ENCODE results near the gene CACNA2D3. TPM values are rescaled to one million over a fixed set of nuclear protein-coding genes. Genes with fewer than 3 reads are reported as not detected.

Gene CACNA2D3
- total and polyA plus RNA-seq, 4 experiments from 2014 or later, result not detected

- intact Hi-C loops (cut with micrococcal nuclease), result no loop called here
- no peak overlapping the region for H3K4me3 ChIP-seq (ENCODE audit: low read length in 2 of 2)
- POLR2A ChIA-PET (ENCODE audit: partially characterized antibody), result no interaction called here
Measured at GRCh38 chr3:54870423-54870822, 748.1 kb downstream of the CACNA2D3 start.

GRCh38 chr3:54871867-54872266 lies 749.5 kb downstream of the CACNA2D3 start:
- H3K27ac ChIP-seq (ENCODE audit: low read depth, low read length), result no peak overlapping the region
- no peak overlapping the region for H3K4me3 Mint-ChIP-seq
- no peaks in the 10 kb centered on the region for H3K4me1 Mint-ChIP-seq
- H3K27ac Mint-ChIP-seq, result no peak overlapping the region
- no peak overlapping the region for H3K4me3 ChIP-seq (ENCODE audit: low read length in 2 of 2)
- H3K36me3 Mint-ChIP-seq, result no peaks in the 10 kb centered on the region
- H3K4me1 ChIP-seq (ENCODE audit: insufficient read depth, low read length), result no peaks in the 10 kb centered on the region
- no peak for DNase-seq
- intact Hi-C loops (cut with micrococcal nuclease), result no loop called here
- H3K36me3 ChIP-seq (ENCODE audit: insufficient read depth, low read length), result no peaks in the 10 kb centered on the region
- POLR2A ChIA-PET (ENCODE audit: partially characterized antibody), result no interaction called here
- CTCF ChIA-PET (ENCODE audit: partially characterized antibody), result no interaction called here
- H3K9me3 Mint-ChIP-seq, result peaks cover 0 to 9% (median under 1%) of the 10 kb centered on the region in 8 donors
- no peaks in the 10 kb centered on the region for H3K27me3 ChIP-seq (ENCODE audit: insufficient read depth, low read length)
- H3K9me3 ChIP-seq (ENCODE audit: control insufficient read depth in 1 of 2, low read length in 2 of 2), result no peaks in the 10 kb centered on the region
- no peaks in the 10 kb centered on the region for H3K27me3 Mint-ChIP-seq

More at GRCh38 chr3:54870423-54870822, 748.1 kb downstream of the CACNA2D3 start:
- Mint-ChIP-seq H3K9me3 (peaks cover 0 to 5% (median under 1%) of the 10 kb centered on the region in 8 donors), H3K27me3 (peaks cover 0 to 2% of the 10 kb centered on the region in 2 donors), H3K27ac (no peak overlapping the region), H3K4me1 (no peaks in the 10 kb centered on the region), H3K36me3 (no peaks in the 10 kb centered on the region), H3K4me3 (no peak overlapping the region)
- H3K27me3 ChIP-seq (ENCODE audit: insufficient read depth, low read length), result no peaks in the 10 kb centered on the region
- H3K9me3 ChIP-seq (ENCODE audit: control insufficient read depth in 1 of 2, low read length in 2 of 2), result no peaks in the 10 kb centered on the region
- H3K27ac ChIP-seq (ENCODE audit: low read depth, low read length), result no peak overlapping the region
- DNase-seq, result no peak
- H3K4me1 ChIP-seq (ENCODE audit: insufficient read depth, low read length), result no peaks in the 10 kb centered on the region
- CTCF ChIA-PET (ENCODE audit: partially characterized antibody), result no interaction called here
- no peaks in the 10 kb centered on the region for H3K36me3 ChIP-seq (ENCODE audit: insufficient read depth, low read length)

GRCh38 chr3:54873059-54874010 lies 751.0 kb downstream of the CACNA2D3 start:
- Histone ChIP-seq H3K36me3 (ENCODE audit: insufficient read depth, low read length) (no peaks in the 10 kb centered on the region), H3K27me3 (ENCODE audit: insufficient read depth, low read length) (no peaks in the 10 kb centered on the region), H3K4me1 (ENCODE audit: insufficient read depth, low read length) (no peaks in the 10 kb centered on the region), H3K4me3 (ENCODE audit: low read length in 2 of 2) (no peak overlapping the region), H3K27ac (ENCODE audit: low read depth, low read length) (no peak overlapping the region), H3K9me3 (ENCODE audit: control insufficient read depth in 1 of 2, low read length in 2 of 2) (no peaks in the 10 kb centered on the region)
- Mint-ChIP-seq H3K4me3 (no peak overlapping the region), H3K27ac (no peak overlapping the region), H3K36me3 (no peaks in the 10 kb centered on the region), H3K4me1 (no peaks in the 10 kb centered on the region), H3K27me3 (no peaks in the 10 kb centered on the region), H3K9me3 (peaks cover 0 to 10% (median 1%) of the 10 kb centered on the region in 8 donors)
- no peak for DNase-seq
- POLR2A ChIA-PET (ENCODE audit: partially characterized antibody), result no interaction called here
- CTCF ChIA-PET (ENCODE audit: partially characterized antibody), result no interaction called here
- intact Hi-C loops (cut with micrococcal nuclease), result no loop called here

GRCh38 chr3:54874816-54875556 lies 752.6 kb downstream of the CACNA2D3 start:
- no peak overlapping the region for H3K4me3 Mint-ChIP-seq
- Histone ChIP-seq H3K9me3 (ENCODE audit: control insufficient read depth in 1 of 2, low read length in 2 of 2) (no peaks in the 10 kb centered on the region), H3K27me3 (ENCODE audit: insufficient read depth, low read length) (no peaks in the 10 kb centered on the region), H3K27ac (ENCODE audit: low read depth, low read length) (no peak overlapping the region), H3K4me1 (ENCODE audit: insufficient read depth, low read length) (no peaks in the 10 kb centered on the region), H3K36me3 (ENCODE audit: insufficient read depth, low read length) (no peaks in the 10 kb centered on the region), H3K4me3 (ENCODE audit: low read length in 2 of 2) (no peak overlapping the region)
- peaks cover 0 to 10% (median 2%) of the 10 kb centered on the region in 8 donors for H3K9me3 Mint-ChIP-seq
- intact Hi-C loops (cut with micrococcal nuclease), result no loop called here
- H3K36me3 Mint-ChIP-seq, result no peaks in the 10 kb centered on the region
- ChIA-PET POLR2A (ENCODE audit: partially characterized antibody) (no interaction called here), CTCF (ENCODE audit: partially characterized antibody) (no interaction called here)
- no peaks in the 10 kb centered on the region for H3K4me1 Mint-ChIP-seq
- H3K27me3 Mint-ChIP-seq, result no peaks in the 10 kb centered on the region
- H3K27ac Mint-ChIP-seq, result no peak overlapping the region
- no peak for DNase-seq

GRCh38 chr3:54875596-54876268 lies 753.4 kb downstream of the CACNA2D3 start:
- Histone ChIP-seq H3K27me3 (ENCODE audit: insufficient read depth, low read length) (no peaks in the 10 kb centered on the region), H3K9me3 (ENCODE audit: control insufficient read depth in 1 of 2, low read length in 2 of 2) (no peaks in the 10 kb centered on the region), H3K36me3 (ENCODE audit: insufficient read depth, low read length) (no peaks in the 10 kb centered on the region), H3K27ac (ENCODE audit: low read depth, low read length) (no peak overlapping the region), H3K4me3 (ENCODE audit: low read length in 2 of 2) (no peak overlapping the region), H3K4me1 (ENCODE audit: insufficient read depth, low read length) (no peaks in the 10 kb centered on the region)
- CTCF ChIA-PET (ENCODE audit: partially characterized antibody), result no interaction called here
- Mint-ChIP-seq H3K27ac (no peak overlapping the region), H3K4me3 (no peak overlapping the region), H3K9me3 (peaks cover 0 to 10% (median 1%) of the 10 kb centered on the region in 8 donors), H3K4me1 (no peaks in the 10 kb centered on the region), H3K27me3 (no peaks in the 10 kb centered on the region), H3K36me3 (no peaks in the 10 kb centered on the region)
- intact Hi-C loops (cut with micrococcal nuclease), result no loop called here
- POLR2A ChIA-PET (ENCODE audit: partially characterized antibody), result no interaction called here
- no peak for DNase-seq

- DNase-seq, result no peak
- Mint-ChIP-seq H3K4me1 (no peaks in the 10 kb centered on the region), H3K9me3 (peaks cover 0 to 10% (median 1%) of the 10 kb centered on the region in 8 donors), H3K4me3 (no peak overlapping the region), H3K36me3 (no peaks in the 10 kb centered on the region), H3K27me3 (no peaks in the 10 kb centered on the region), H3K27ac (no peak overlapping the region)
- intact Hi-C loops (cut with micrococcal nuclease), result no loop called here
- Histone ChIP-seq H3K4me1 (ENCODE audit: insufficient read depth, low read length) (no peaks in the 10 kb centered on the region), H3K27me3 (ENCODE audit: insufficient read depth, low read length) (no peaks in the 10 kb centered on the region), H3K36me3 (ENCODE audit: insufficient read depth, low read length) (no peaks in the 10 kb centered on the region), H3K27ac (ENCODE audit: low read depth, low read length) (no peak overlapping the region), H3K9me3 (ENCODE audit: control insufficient read depth in 1 of 2, low read length in 2 of 2) (no peaks in the 10 kb centered on the region), H3K4me3 (ENCODE audit: low read length in 2 of 2) (no peak overlapping the region)
- ChIA-PET POLR2A (ENCODE audit: partially characterized antibody) (no interaction called here), CTCF (ENCODE audit: partially characterized antibody) (no interaction called here)
Measured at GRCh38 chr3:54876694-54877093, 754.3 kb downstream of the CACNA2D3 start.

- H3K4me1 Mint-ChIP-seq, result no peaks in the 10 kb centered on the region
- ChIA-PET POLR2A (ENCODE audit: partially characterized antibody) (no interaction called here), CTCF (ENCODE audit: partially characterized antibody) (no interaction called here)
- intact Hi-C loops (cut with micrococcal nuclease), result no loop called here
- H3K9me3 Mint-ChIP-seq, result peaks cover 0 to 10% (median 3%) of the 10 kb centered on the region in 8 donors
- no peaks in the 10 kb centered on the region for H3K36me3 ChIP-seq (ENCODE audit: insufficient read depth, low read length)
- H3K4me3 Mint-ChIP-seq, result no peak overlapping the region
- H3K4me1 ChIP-seq (ENCODE audit: insufficient read depth, low read length), result no peaks in the 10 kb centered on the region
- DNase-seq, result no peak
- H3K4me3 ChIP-seq (ENCODE audit: low read length in 2 of 2), result no peak overlapping the region
- no peak overlapping the region for H3K27ac ChIP-seq (ENCODE audit: low read depth, low read length)
- no peaks in the 10 kb centered on the region for H3K27me3 ChIP-seq (ENCODE audit: insufficient read depth, low read length)
- H3K9me3 ChIP-seq (ENCODE audit: control insufficient read depth in 1 of 2, low read length in 2 of 2), result no peaks in the 10 kb centered on the region
- no peak overlapping the region for H3K27ac Mint-ChIP-seq
- no peaks in the 10 kb centered on the region for H3K36me3 Mint-ChIP-seq
- no peaks in the 10 kb centered on the region for H3K27me3 Mint-ChIP-seq
Measured at GRCh38 chr3:54877730-54878129, 755.4 kb downstream of the CACNA2D3 start.

All from CD4-positive, alpha-beta memory T cell (primary cell).